Subcutaneous adipose tissue (tissue), 4 donors: Measurements from ENCODE around the gene M1AP. TPM values are rescaled to one million over a fixed set of nuclear protein-coding genes. Genes with fewer than 3 reads are reported as not detected.

Source experiments
- CTCF ChIP-seq: fragments of 450-650 bp; IDR thresholded peaks from one replicate; pipeline ENCODE4 v1.5.1; 2016; ENCODE audit warnings: low read depth, mild to moderate bottlenecking, control low read depth, antibody characterized with exemption, moderate library complexity
- total RNA-seq, 4 donors: library from RNA; depleted of rRNA; stranded (reverse); fragments of >200 nt; gene quantifications; one replicate each; pipeline ENCODE4 v1.1.0, GENCODE V29; 2016

The M1AP gene
- total RNA-seq, 4 donors from 2014 or later: 0.33 to 3.9 (median 2.0) TPM

- TF ChIP-seq CTCF: no peak
Observed at GRCh38 chr2:74562126-74562775, 85.9 kb downstream of the M1AP start.

GRCh38 chr2:74560591-74560990 lies 87.5 kb downstream of the M1AP start:
- no peak for TF ChIP-seq CTCF

GRCh38 chr2:74559912-74560311 lies 88.2 kb downstream of the M1AP start:
- TF ChIP-seq CTCF: no peak

- TF ChIP-seq CTCF: no peak
Observed at GRCh38 chr2:74558284-74559230, 89.6 kb downstream of the M1AP start.

- no peak for TF ChIP-seq CTCF
Observed at GRCh38 chr2:74556831-74557370, 91.2 kb downstream of the M1AP start.

GRCh38 chr2:74556159-74556558 lies 92.0 kb downstream of the M1AP start:
- TF ChIP-seq CTCF: no peak

GRCh38 chr2:74555610-74556103 lies 92.5 kb downstream of the M1AP start:
- no peak for TF ChIP-seq CTCF
